Measurements from ENCODE around the gene ZBTB7C.

ZBTB7C gene

DNA sequence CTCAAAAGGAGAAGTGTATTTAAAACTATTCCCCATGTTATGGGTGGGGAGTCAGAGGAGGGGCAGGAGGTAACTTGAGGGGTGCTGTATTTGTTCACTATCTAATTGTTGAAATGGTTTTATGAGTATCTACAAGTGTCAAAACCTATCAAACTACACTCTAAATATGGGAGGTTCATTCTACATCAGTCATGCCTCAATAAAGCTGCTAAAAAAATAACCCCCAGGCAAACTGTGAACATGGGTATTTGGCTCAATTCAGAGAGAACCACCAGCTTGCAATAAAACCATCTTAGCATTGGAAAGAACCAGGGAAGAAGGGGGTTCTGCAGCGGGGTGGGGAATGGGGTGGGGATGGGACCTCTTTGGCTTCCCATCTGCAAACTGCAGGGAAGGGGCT, 302.7 kb downstream of the ZBTB7C start:
- DNase-seq, result no peak

DNA sequence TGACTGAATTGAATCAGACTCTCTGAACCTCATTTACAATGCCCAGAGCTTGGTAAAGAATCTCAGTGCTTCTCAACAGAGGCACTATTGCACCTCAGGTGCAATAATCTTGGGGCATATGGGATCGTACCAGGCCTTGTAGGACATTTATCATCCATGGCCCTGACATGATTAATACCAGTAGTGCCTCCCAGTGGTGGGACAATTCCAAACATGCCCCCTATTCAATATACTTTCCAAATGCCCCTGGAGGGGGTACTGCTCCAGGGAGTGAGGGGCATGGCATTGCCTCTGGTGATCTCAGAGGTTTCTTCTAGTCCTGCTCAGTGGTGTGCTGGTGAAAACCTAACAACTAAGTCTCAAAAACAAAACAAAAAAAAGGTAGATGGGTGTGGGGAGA, 303.9 kb downstream of the ZBTB7C start:
- peak; percentile 15 for DNase-seq

DNA sequence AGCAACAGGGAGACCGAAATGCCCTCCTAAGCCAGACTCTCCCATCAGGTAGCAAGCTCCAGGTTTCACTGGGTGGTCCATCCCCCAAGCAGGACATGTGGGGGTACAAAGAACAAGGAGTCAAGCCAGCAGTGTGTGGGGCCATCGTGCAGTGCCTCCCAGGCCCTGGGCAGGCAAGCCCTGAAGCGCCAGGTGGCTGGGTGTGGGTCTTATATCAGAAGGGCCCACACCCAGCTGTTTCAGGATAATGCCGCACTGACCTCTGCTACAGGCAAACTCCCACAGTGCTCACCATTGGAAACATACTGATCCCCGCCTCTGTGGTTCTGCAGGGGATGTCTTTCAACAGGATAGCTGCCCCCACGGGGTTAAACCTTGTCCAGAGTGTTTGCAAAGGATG, 304.5 kb downstream of the ZBTB7C start:
- DNase-seq, result no peak

DNA sequence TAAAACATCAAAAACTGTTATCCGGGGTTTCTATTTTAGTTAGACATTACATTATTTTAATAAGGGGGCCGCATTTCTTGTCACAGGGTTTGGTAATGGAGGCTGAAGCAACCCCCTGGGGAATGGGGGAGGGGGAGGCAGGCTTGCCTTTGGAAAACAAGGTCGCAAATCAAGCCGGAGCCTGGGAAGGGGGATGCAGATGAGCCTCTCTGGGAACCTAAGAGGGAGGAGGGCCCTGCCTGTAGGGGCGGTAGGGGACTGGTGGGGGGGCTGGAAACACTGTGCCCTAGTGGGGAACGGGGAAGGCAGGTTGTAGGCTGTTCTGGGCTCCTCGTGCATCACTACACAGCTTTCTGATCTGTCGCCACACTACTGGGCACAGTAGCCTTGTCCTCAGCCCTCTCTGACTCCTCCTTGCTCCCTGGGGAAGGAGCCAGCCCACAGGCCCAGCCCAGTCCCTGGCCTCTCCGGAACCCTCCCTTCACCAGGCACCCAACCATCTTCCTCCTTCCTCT, 308.5 kb downstream of the ZBTB7C start:
- no peak for DNase-seq

GRCh38 chr18:48100165-48100575, 309.0 kb downstream of the ZBTB7C start:
- no peak for DNase-seq

GRCh38 chr18:48099481-48100164, 309.6 kb downstream of the ZBTB7C start:
- no peak for DNase-seq

DNA sequence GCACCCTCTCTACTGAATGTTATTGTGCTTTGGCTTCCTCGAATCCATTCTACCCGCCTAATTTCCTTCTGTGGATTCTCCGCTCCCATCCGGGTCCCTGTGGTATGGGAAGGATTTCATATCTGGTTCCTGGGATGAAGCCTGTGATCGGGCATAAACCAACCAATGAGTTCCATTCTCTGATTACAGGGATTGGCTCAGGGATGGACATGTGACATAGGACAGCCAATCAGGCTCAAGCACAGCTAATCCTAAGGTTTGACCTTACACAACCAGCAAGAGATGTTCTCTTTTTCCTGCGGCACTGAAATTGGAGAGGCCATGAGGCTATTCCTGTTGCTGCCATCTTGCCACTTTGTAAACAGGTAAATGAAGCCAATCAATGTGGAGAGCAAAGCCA, 310.6 kb downstream of the ZBTB7C start:
- no peak for DNase-seq

GRCh38 chr18:48098007-48098406, 311.2 kb downstream of the ZBTB7C start:
- no peak for DNase-seq

DNA sequence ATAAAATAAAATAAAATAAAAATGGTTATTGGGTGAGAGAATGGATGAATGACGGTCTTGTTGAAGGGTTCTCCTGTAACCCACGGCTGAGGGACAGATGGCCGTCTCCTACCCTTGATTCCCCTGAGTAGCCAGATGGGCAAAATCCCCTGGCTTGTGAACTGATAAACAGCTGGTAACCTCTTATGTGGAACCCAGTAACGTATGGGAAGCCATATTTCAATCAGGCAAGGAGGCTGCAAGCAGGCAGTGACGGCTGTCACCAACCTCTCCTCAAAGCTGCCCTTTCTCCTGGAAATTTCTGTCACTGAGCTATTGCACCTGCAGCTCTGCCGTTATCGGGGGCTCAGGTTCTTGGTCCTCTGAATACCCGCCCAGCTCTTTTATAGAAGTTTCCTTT, 313.5 kb downstream of the ZBTB7C start:
- peak; percentile 87 for DNase-seq

DNA sequence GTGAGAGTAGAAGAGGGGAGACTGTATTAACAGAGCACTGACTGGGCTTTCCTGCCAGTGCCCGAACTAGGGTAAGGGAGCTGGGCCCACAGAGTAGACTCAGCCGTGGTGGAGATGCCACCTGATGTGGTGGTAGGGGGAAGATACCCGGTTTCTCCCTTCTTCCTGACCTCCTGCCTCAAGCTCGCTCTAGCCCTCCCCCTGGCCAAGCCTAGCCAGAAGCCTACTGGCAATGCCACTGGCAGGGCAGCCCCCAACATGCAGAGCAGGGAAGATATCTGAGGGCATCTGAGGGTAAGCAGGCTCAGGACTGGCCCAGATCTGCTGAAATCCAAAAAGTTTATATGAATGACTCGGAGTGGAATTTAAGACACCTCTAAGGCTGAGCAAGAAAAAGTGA, 316.1 kb downstream of the ZBTB7C start:
- DNase-seq, result no peak

DNA sequence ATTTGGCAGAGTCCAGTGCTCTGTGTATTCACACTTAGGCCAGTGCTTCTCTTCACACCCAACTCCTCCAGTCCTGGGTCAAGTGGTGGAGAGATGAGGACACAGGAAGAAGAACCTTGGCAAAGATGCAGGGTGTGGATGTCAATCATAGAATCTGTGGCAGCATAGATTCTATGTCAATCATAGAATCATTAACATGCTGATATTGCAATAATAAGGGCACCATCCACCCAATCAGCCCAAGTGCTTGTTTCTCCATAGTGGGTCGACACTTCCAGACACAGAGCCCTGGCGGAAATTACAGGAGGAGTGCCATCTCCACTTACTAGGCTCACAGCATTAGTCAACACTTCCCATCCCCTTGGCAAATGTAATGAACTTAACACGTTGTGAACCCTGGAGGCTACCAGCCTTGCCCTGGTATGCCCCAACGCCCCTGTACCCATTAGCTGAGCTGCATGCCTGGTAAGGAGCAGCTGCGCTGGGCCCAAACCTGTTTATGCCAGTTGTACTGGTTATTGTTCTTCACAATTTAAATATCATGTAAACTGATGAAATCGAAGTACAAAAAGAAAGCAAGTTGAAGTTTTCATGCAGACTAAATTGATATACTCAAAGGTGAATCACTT, 317.2 kb downstream of the ZBTB7C start:
- DNase-seq, result no peak

GRCh38 chr18:48090702-48091101, 318.5 kb downstream of the ZBTB7C start:
- DNase-seq, result no peak

DNA sequence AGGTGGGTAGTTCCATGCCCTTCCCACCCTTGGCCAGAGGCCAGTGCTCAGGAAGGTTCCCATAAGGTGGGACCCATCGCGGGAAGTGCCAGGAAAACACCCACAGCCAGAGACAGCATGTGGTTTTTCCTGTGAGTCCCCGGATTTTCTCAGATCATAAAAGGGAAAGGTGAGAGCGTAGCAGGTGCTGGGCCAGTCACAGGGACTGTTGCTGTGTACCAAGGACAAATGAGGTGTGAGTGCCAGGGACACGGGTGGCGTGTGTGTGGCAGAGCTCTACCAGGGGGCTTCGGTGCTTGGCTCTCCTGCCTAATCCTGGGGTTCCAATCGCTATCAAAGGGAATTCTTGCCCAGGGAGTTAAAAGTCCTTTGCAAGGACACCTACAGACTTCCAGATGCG, 319.2 kb downstream of the ZBTB7C start:
- no peak for DNase-seq

DNA sequence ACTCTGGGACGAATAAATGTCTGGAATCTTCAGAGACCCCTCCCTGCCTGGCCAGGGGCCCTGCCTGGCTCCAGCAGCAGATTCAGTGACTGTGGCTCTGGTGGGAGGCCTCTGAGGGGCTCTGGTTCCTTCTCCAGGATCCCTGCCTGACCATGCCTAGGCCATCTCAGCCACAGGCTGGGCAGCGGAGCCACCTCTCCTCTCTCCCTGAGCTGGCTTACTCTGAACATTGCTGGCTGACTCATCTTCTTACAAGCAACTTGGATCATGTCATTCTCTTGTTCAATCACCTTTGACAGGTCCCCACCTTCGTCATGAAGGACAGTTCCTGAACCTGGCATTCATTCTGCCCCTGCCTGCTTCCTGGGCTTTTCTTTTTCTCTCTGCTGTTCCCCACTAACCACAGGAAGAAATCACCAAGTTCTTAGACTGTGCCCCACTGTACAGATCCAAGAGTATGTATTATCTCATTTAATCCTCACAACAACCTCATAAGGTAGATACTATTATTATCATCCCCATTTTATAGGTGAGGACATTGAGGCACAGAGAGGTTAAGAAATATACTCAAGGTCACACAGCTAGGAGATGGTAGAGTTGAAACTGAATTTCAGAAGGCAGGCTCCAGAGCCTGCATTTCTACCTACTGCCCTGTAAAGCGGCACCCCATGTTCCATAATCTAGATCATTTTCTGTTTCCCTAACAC, 323.2 kb downstream of the ZBTB7C start:
- DNase-seq, result no peak

- DNase-seq, result no peak
Observed at GRCh38 chr18:48084858-48085257, 324.3 kb downstream of the ZBTB7C start.

GRCh38 chr18:48084041-48084757, 325.0 kb downstream of the ZBTB7C start:
- DNase-seq, result no peak

DNA sequence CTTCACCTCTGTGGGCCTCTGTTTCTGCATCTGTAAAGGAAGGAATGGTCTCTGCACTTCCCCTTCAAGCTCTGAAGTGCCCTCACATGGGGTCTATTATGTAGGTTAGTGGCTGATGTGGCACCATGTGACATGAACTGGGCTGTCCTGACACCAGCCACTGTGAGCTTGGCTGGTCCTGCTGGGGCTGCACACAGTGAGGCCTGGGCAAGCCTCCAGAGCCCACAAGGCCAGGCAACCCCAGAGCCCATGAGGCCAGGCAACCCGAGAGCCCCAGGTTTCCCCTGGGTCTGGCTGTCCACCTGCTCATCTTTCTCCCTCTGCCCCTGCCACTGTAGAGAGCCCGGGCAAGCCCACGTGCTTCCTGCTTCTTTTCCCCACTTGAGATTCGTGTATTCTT, 328.6 kb downstream of the ZBTB7C start:
- DNase-seq, result no peak

DNA sequence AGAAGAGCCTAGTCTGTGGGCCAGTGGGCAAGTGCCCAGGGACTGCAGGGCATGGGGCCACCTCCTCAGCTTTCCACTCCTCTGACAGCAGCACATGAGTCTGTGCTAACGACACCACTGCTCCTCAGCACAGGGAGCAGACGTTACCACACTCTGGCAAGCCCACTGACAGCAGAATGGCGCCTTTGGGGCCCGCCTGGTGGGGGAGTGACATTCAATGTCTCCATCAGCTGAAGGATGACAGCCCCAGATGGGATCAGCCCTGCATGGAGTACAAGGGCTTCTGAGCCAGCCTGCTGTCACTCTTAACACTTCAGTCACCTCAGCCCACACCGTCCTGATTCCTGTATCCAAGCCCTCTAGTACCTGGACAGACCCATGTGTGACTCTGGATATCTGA, 329.3 kb downstream of the ZBTB7C start:
- peak; percentile 71 for DNase-seq

GRCh38 chr18:48078448-48078847, 330.7 kb downstream of the ZBTB7C start:
- DNase-seq, result no peak

- no peak for DNase-seq
Observed at GRCh38 chr18:48077291-48077690, 331.9 kb downstream of the ZBTB7C start.

GRCh38 chr18:48076461-48076860, 332.7 kb downstream of the ZBTB7C start:
- no peak for DNase-seq

DNA sequence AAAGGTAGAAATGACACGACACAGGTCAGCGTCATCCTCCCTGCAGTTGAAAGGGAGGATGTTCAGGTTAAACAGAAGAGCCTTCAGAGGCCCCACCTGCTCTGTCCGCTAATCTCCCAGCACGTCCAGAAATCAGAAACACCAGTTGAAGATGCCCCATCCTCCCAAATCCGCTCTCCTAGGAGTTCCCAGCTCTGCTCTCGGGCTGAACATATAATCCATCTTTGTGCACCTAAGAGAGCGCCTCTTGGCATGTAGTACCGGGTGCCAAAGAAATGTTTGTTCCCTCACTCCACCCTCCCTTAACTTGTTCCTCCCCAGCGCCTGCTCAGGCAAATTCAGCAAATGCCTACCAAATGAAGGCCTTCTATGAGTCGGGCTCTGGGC, 333.5 kb downstream of the ZBTB7C start:
- DNase-seq, result no peak

GRCh38 chr18:48074929-48075706, 334.1 kb downstream of the ZBTB7C start:
- no peak for DNase-seq

All from NCI-H1694 treated with DMSO at 0.1 percent for 48 hours (cell line).